Neutrophil (primary cell): ENCODE measurements around the gene CCDC160.
"Not testable (repeated sequence)": the region's sequence is repeated elsewhere in the genome, so short reads cannot be mapped to it uniquely, and the experiment has no call there.

Source experiments
- H3K27ac ChIP-seq: fragments of 200-600 bp; sonication (generic); 2 replicates; pipeline ENCODE4 v1.5.1; 2016; ENCODE audit warnings: mild to moderate bottlenecking, moderate library complexity
- H3K27me3 ChIP-seq: fragments of 200-600 bp; sonication (generic); 2 replicates; pipeline ENCODE4 v1.6.0; 2016; ENCODE audit warnings: mild to moderate bottlenecking
- H3K36me3 ChIP-seq: fragments of 200-600 bp; sonication (generic); 2 replicates; pipeline ENCODE4 v1.5.1; 2017
- H3K4me1 ChIP-seq, 2 experiments: fragments of 200-600 bp in 1 of 2; sonication (generic) in 1 of 2; 1 replicate in 1 of 2; 2 replicates in 1 of 2; pipeline versions ENCODE4 v1.5.1 to v1.6.1; 2013 to 2016; ENCODE audit warnings: low read depth in 1 of 2, low read length in 1 of 2, mild to moderate bottlenecking in 1 of 2, moderate library complexity in 1 of 2; ENCODE audit not compliant: control insufficient read depth in 1 of 2, insufficient read depth in 1 of 2
- H3K4me3 ChIP-seq, 2 experiments: fragments of 200-600 bp in 1 of 2; sonication (generic) in 1 of 2; 1 replicate in 1 of 2; 2 replicates in 1 of 2; pipeline ENCODE4 v1.5.1; 2013 to 2016; ENCODE audit warnings: low read depth in 1 of 2, low read length in 1 of 2, mild to moderate bottlenecking in 1 of 2, moderate library complexity in 1 of 2
- H3K9me3 ChIP-seq: fragments of 200-600 bp; sonication (generic); 2 replicates; pipeline ENCODE4 v1.5.1; 2016
- CTCF ChIP-seq: fragments of 200-600 bp; sonication (generic); IDR thresholded peaks from 2 replicates; pipeline ENCODE4 v1.5.1; 2016; ENCODE audit warnings: antibody characterized with exemption

CCDC160 gene

GRCh38 chrX:134210465-134210864, 26.5 kb upstream of the CCDC160 start:
- Histone ChIP-seq H3K9me3 (no peaks in the 10 kb centered on the region), H3K27ac (no peak overlapping the region), H3K4me3 (no peak overlapping the region), H3K4me1 (no peaks in the 10 kb centered on the region), H3K27me3 (no peaks in the 10 kb centered on the region), H3K36me3 (no peaks in the 10 kb centered on the region)
- no peak for TF ChIP-seq CTCF

- TF ChIP-seq CTCF, result no peak
- no peaks in the 10 kb centered on the region for H3K4me1 ChIP-seq
- no peaks in the 10 kb centered on the region for H3K9me3 ChIP-seq
- H3K4me3 ChIP-seq, result no peak overlapping the region
- peaks cover 55% of the 10 kb centered on the region for H3K27me3 ChIP-seq
- no peaks in the 10 kb centered on the region for H3K36me3 ChIP-seq
- no peak overlapping the region for H3K27ac ChIP-seq
Measured at GRCh38 chrX:134235236-134235635, 1.7 kb upstream of the CCDC160 start.

- not testable (repeated sequence) for H3K9me3 ChIP-seq, H3K4me3 ChIP-seq, H3K4me1 ChIP-seq, H3K27ac ChIP-seq, H3K36me3 ChIP-seq
- H3K27me3 ChIP-seq, result peaks cover 56% of the 10 kb centered on the region
Measured at GRCh38 chrX:134238144-134238543, 1.2 kb downstream of the CCDC160 start.

- Histone ChIP-seq H3K9me3 (no peaks in the 10 kb centered on the region), H3K36me3 (no peaks in the 10 kb centered on the region), H3K4me3 (no peak overlapping the region), H3K27ac (no peak overlapping the region), H3K4me1 (no peaks in the 10 kb centered on the region), H3K27me3 (peaks cover 62% of the 10 kb centered on the region)
- no peak for TF ChIP-seq CTCF
Measured at GRCh38 chrX:134239016-134239415, 2.0 kb downstream of the CCDC160 start.

- H3K27ac ChIP-seq, result no peak overlapping the region
- no peaks in the 10 kb centered on the region for H3K4me1 ChIP-seq
- no peak for TF ChIP-seq CTCF
- peaks cover 58% of the 10 kb centered on the region for H3K27me3 ChIP-seq
- H3K9me3 ChIP-seq, result no peaks in the 10 kb centered on the region
- no peak overlapping the region for H3K4me3 ChIP-seq
- no peaks in the 10 kb centered on the region for H3K36me3 ChIP-seq
Measured at GRCh38 chrX:134240209-134240608, 3.2 kb downstream of the CCDC160 start.

GRCh38 chrX:134241960-134242619, 5.1 kb downstream of the CCDC160 start:
- Histone ChIP-seq H3K9me3 (no peaks in the 10 kb centered on the region), H3K27me3 (peaks cover 40% of the 10 kb centered on the region), H3K4me1 (no peaks in the 10 kb centered on the region), H3K27ac (no peak overlapping the region), H3K36me3 (no peaks in the 10 kb centered on the region), H3K4me3 (no peak overlapping the region)
- TF ChIP-seq CTCF, result no peak
